GM21723 (cell line): Measurements from ENCODE around the gene PTX4.

Experiments
- ATAC-seq: cut with Tn5 transposase; IDR thresholded peaks from one replicate; pipeline ENCODE4 v1.9.1; 2021; ENCODE audit warnings: mild to moderate bottlenecking, moderate library complexity; ENCODE audit not compliant: unreplicated experiment

PTX4 gene

GRCh38 chr16:1524366-1524765 is 35.6 kb upstream of the PTX4 start:
- ATAC-seq, result no peak

- no peak for ATAC-seq
These were observed 35.0 kb upstream of the PTX4 start for GRCh38 chr16:1523581-1524245.

GRCh38 chr16:1520461-1520860 is 31.7 kb upstream of the PTX4 start:
- ATAC-seq, result no peak

GRCh38 chr16:1519831-1520230 is 31.1 kb upstream of the PTX4 start:
- ATAC-seq, result no peak

- no peak for ATAC-seq
These were observed 29.9 kb upstream of the PTX4 start for GRCh38 chr16:1518626-1519135.

GRCh38 chr16:1514507-1514906 is 25.8 kb upstream of the PTX4 start:
- ATAC-seq, result no peak

- no peak for ATAC-seq
These were observed 24.0 kb upstream of the PTX4 start for GRCh38 chr16:1512774-1513173.

GRCh38 chr16:1511662-1512569 is 23.2 kb upstream of the PTX4 start:
- no peak for ATAC-seq

GRCh38 chr16:1510941-1511351 is 22.2 kb upstream of the PTX4 start:
- ATAC-seq, result no peak

- ATAC-seq, result no peak
These were observed 21.5 kb upstream of the PTX4 start for GRCh38 chr16:1510272-1510671.

- no peak for ATAC-seq
These were observed 20.8 kb upstream of the PTX4 start for GRCh38 chr16:1509307-1510221.

GRCh38 chr16:1508494-1509187 is 19.9 kb upstream of the PTX4 start:
- no peak for ATAC-seq

GRCh38 chr16:1506494-1507213 is 17.9 kb upstream of the PTX4 start:
- ATAC-seq, result no peak

GRCh38 chr16:1505912-1506311 is 17.2 kb upstream of the PTX4 start:
- ATAC-seq, result no peak

- ATAC-seq, result no peak
These were observed 16.5 kb upstream of the PTX4 start for GRCh38 chr16:1505073-1505844.

GRCh38 chr16:1503110-1503955 is 14.6 kb upstream of the PTX4 start:
- ATAC-seq, result no peak

- ATAC-seq, result no peak
These were observed 13.6 kb upstream of the PTX4 start for GRCh38 chr16:1502092-1503004.
